NCI-H748 (cell line): ENCODE results near the gene NR1H3.
"Not testable (repeated sequence)": the region's sequence is repeated elsewhere in the genome, so short reads cannot be mapped to it uniquely, and the experiment has no call there.

ENCODE experiments used
- DNase-seq: peaks from one replicate; lab custom pipeline; 2025; ENCODE audit not compliant: unreplicated experiment; lab: John Stamatoyannopoulos, UW

Gene NR1H3

GRCh38 chr11:47302853-47303252 is 45.1 kb downstream of the NR1H3 start:
- DNase-seq, result no peak

GRCh38 chr11:47305734-47306483 is 48.1 kb downstream of the NR1H3 start:
- no peak for DNase-seq

- no peak for DNase-seq
Measured at GRCh38 chr11:47306484-47306844, 48.7 kb downstream of the NR1H3 start.

GRCh38 chr11:47308050-47308823 is 50.4 kb downstream of the NR1H3 start:
- no peak for DNase-seq

GRCh38 chr11:47314992-47315391 is 57.2 kb downstream of the NR1H3 start:
- DNase-seq, result no peak

- not testable (repeated sequence) for DNase-seq
Measured at GRCh38 chr11:47316501-47316900, 58.7 kb downstream of the NR1H3 start.

- no peak for DNase-seq
Measured at GRCh38 chr11:47317064-47317828, 59.5 kb downstream of the NR1H3 start.

- no peak for DNase-seq
Measured at GRCh38 chr11:47318166-47318565, 60.4 kb downstream of the NR1H3 start.
